Activated naive CD4-positive, alpha-beta T cell treated with anti-CD3 and anti-CD28 coated beads, Interleukin-2, amount 50 U/mL, for 72 hours (primary cell): ENCODE measurements around the gene MMRN2. TPM values are rescaled to one million over a fixed set of nuclear protein-coding genes. Genes with fewer than 3 reads are reported as not detected.

Source experiments
- ATAC-seq, 2 donors: fragments of 150-1000 bp; cut with Tn5 transposase; 2 replicates each; pipeline ENCODE4 v1.10.0; 2021; ENCODE audit warnings: mild to moderate bottlenecking in 2 of 2, moderate library complexity in 2 of 2
- DNase-seq, 2 donors: peaks; one replicate each; pipeline ENCODE4 v3.0.0; 2021 to 2022; ENCODE audit warnings: low spot score in 2 of 2
- H3K27ac Mint-ChIP-seq, 2 donors: one replicate each; pipeline ENCODE4 v1.8.0; 2022; ENCODE audit warnings: mild to moderate bottlenecking in 2 of 2, mixed read lengths in 2 of 2
- H3K36me3 Mint-ChIP-seq, 2 donors: one replicate each; pipeline ENCODE4 v1.8.0; 2022; ENCODE audit warnings: mixed read lengths in 2 of 2
- H3K9me3 Mint-ChIP-seq, 2 donors: one replicate each; pipeline ENCODE4 v1.8.0; 2022; ENCODE audit warnings: mixed read lengths in 2 of 2
- total RNA-seq, 2 donors: library from RNA; stranded (reverse); gene quantifications; one replicate each; pipeline ENCODE4 v1.2.3, GENCODE V29; 2022

MMRN2 gene
- total RNA-seq, 2 donors from 2014 or later, result not detected

DNA sequence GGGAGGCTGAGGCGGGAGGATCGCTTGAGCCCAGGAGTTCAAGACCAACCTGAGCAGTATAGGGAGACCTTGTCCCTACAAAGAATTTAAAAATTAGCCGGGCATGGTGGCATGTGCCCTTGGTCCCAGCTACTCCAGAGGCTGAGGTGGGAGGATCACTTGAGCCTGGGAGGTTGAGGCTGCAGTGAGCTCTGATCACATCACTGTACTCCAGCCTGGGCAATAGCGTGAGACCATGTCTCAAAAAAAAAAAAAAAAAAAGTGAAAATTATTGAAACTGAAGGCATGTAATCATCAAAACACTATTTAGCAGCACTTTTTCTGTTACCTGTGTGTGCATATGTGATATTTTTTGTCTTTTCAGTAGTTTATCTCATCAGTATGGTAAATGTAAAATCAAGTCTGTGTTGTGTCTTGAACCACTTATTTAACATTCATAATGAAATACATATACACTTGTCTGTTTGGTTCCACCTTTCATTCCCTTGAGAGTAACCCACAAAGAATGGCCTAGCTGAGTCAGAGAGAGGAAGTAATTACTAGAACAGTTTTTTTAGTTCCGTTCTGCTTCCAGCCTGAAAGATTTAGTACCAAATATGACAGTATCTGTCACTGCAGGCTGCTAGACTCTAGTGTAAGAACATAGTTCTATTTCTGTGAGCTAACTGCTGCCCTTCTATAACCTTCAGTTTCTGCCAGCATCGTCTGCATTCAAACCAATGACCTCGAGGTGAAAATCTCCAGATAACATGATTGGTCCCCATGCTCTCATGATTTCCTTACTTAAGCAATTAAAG is 68.6 kb downstream of the MMRN2 start:
- ATAC-seq (peak; percentile 86 to 97), DNase-seq (peak in 1 of 2 donors; percentile 20)
- peak overlapping the region in 1 of 2 donors; percentile 39 for H3K27ac Mint-ChIP-seq

More for the DNA sequence above, 68.6 kb downstream of the MMRN2 start:
- no peaks in the 10 kb centered on the region for H3K36me3 Mint-ChIP-seq
- H3K9me3 Mint-ChIP-seq, result no peaks in the 10 kb centered on the region

Other genes with a start within 250 kb of the MMRN2 start
- gene BMPR1A, start 201.0 kb downstream of the MMRN2 start, total RNA-seq, result 10 to 100 TPM in 1 of 2 donors, 1 to 10 TPM in 1; 3.5 to 14.6 TPM
- 1 to 10 TPM in 1 of 2 donors, not detected in 1; 1.7 TPM for gene SNCG, start 984 bp upstream of the MMRN2 start, total RNA-seq
- gene ADIRF, start 10.9 kb upstream of the MMRN2 start, total RNA-seq, result not detected
- gene FAM25A, start 62.7 kb upstream of the MMRN2 start, total RNA-seq, result not detected
- 100 to 1,000 TPM; 116 to 173 TPM for gene GLUD1, start 137.2 kb upstream of the MMRN2 start, total RNA-seq
- 10 to 100 TPM; 24.5 to 30.5 TPM for gene SHLD2, start 137.6 kb upstream of the MMRN2 start, total RNA-seq